ENCODE data around the gene RAP1GAP2.

RAP1GAP2 gene

GRCh38 chr17:2796164-2797125 is at the start of gene RAP1GAP2:
Gene RAP1GAP2, plus strand, starts transcription at chr17:2796438. Its CDS starts 90 bp downstream, at chr17:2796528.
- no peak within 1 kb of the TSS for H3K27ac ChIP-seq (ENCODE audit: low read depth, low read length, poor library complexity, severe bottlenecking)

GRCh38 chr17:2749058-2749783 is 47.0 kb upstream of the RAP1GAP2 start, which contains the start of gene CCDC92B:
Gene CCDC92B, minus strand, starts transcription at chr17:2749652. Its CDS starts 14,507 bp downstream, at chr17:2735145.
- TF ChIP-seq EZH2 (IDR thresholded peaks at IDR 0.05; ENCODE audit: borderline replicate concordance, low read length) = no peak
- TF ChIP-seq, protein P1, sequence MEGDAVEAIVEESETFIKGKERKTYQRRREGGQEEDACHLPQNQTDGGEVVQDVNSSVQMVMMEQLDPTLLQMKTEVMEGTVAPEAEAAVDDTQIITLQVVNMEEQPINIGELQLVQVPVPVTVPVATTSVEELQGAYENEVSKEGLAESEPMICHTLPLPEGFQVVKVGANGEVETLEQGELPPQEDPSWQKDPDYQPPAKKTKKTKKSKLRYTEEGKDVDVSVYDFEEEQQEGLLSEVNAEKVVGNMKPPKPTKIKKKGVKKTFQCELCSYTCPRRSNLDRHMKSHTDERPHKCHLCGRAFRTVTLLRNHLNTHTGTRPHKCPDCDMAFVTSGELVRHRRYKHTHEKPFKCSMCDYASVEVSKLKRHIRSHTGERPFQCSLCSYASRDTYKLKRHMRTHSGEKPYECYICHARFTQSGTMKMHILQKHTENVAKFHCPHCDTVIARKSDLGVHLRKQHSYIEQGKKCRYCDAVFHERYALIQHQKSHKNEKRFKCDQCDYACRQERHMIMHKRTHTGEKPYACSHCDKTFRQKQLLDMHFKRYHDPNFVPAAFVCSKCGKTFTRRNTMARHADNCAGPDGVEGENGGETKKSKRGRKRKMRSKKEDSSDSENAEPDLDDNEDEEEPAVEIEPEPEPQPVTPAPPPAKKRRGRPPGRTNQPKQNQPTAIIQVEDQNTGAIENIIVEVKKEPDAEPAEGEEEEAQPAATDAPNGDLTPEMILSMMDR (IDR thresholded peaks at IDR 0.05; ENCODE audit: low read length) = no peak
- H3K4me2 ChIP-seq (ENCODE audit: low read length) = no peak within 1 kb of the TSS
- no peaks in the 10 kb centered on the region for H3K9me3 ChIP-seq (ENCODE audit: low read length)
- H2AFZ ChIP-seq (ENCODE audit: low read length) = no peak within 1 kb of the TSS
- no peaks in the 10 kb centered on the region for H3K4me1 ChIP-seq (ENCODE audit: insufficient read depth, low read length, severe bottlenecking)
- no peaks in the 10 kb centered on the region for H3F3A ChIP-seq (ENCODE audit: insufficient read depth, low read length)
- H3K79me2 ChIP-seq (ENCODE audit: insufficient read depth, low read length) = no peaks in the 10 kb centered on the region
- no peaks in the 10 kb centered on the region for H3K36me3 ChIP-seq (ENCODE audit: insufficient read depth, low read length)
- H3K27ac ChIP-seq (ENCODE audit: low read depth, low read length, poor library complexity, severe bottlenecking) = no peak within 1 kb of the TSS
- no peaks in the 10 kb centered on the region for H3K27me3 ChIP-seq (ENCODE audit: insufficient read depth, low read length)
- no peaks in the 10 kb centered on the region for H3K9me2 ChIP-seq (ENCODE audit: low read depth, low read length)
- no peaks in the 10 kb centered on the region for H4K20me1 ChIP-seq (ENCODE audit: insufficient read depth, low read length)
- peak within 1 kb of the TSS; percentile 25 for H3K4me3 ChIP-seq (ENCODE audit: low read depth, low read length, poor library complexity, severe bottlenecking)
- no peak within 1 kb of the TSS for H3K9ac ChIP-seq (ENCODE audit: low read length)

More at GRCh38 chr17:2796164-2797125, at the start of gene RAP1GAP2:
- H3K9ac ChIP-seq (ENCODE audit: low read length) = no peak within 1 kb of the TSS
- no peak within 1 kb of the TSS for H3K4me3 ChIP-seq (ENCODE audit: low read depth, low read length, poor library complexity, severe bottlenecking)
- no peak within 1 kb of the TSS for H2AFZ ChIP-seq (ENCODE audit: low read length)
- no peaks in the 10 kb centered on the region for H3K36me3 ChIP-seq (ENCODE audit: insufficient read depth, low read length)
- no peaks in the 10 kb centered on the region for H3K9me3 ChIP-seq (ENCODE audit: low read length)
- H3K9me2 ChIP-seq (ENCODE audit: low read depth, low read length) = no peaks in the 10 kb centered on the region
- peaks cover 7% of the 10 kb centered on the region; the same call in 1 of the 2 replicates for H3K27me3 ChIP-seq (ENCODE audit: insufficient read depth, low read length)
- no peak for TF ChIP-seq EZH2 (IDR thresholded peaks at IDR 0.05; ENCODE audit: borderline replicate concordance, low read length)
- TF ChIP-seq, protein P1 (IDR thresholded peaks at IDR 0.05; ENCODE audit: low read length) = no peak
- no peaks in the 10 kb centered on the region for H3K4me1 ChIP-seq (ENCODE audit: insufficient read depth, low read length, severe bottlenecking)
- no peaks in the 10 kb centered on the region for H3K79me2 ChIP-seq (ENCODE audit: insufficient read depth, low read length)
- H3K4me2 ChIP-seq (ENCODE audit: low read length) = no peak within 1 kb of the TSS
- H3F3A ChIP-seq (ENCODE audit: insufficient read depth, low read length) = no peaks in the 10 kb centered on the region
- no peaks in the 10 kb centered on the region for H4K20me1 ChIP-seq (ENCODE audit: insufficient read depth, low read length)

DNA sequence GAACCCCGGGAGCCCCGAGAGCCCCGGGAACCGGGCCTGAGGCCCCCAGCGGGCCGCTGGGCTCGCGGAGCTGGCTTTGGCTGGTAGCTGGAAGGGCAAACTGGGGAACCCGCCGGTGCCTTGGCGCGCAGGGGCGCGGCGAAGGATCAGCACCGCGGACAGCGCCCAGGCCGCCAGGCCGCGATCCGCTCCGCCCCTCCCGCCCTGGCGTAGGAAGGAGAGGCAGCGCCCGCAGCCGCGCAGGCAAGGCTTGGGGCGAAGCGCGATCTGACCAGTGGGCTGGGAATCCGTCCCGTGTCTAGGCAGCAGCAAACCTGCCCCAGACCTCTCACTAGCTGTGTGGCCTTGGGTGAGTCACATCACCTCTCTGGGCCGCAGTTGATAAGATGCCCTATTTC is 46.5 kb upstream of the RAP1GAP2 start:
- H3K79me2 ChIP-seq (ENCODE audit: insufficient read depth, low read length) = no peaks in the 10 kb centered on the region
- H4K20me1 ChIP-seq (ENCODE audit: insufficient read depth, low read length) = no peaks in the 10 kb centered on the region
- H3K27me3 ChIP-seq (ENCODE audit: insufficient read depth, low read length) = no peaks in the 10 kb centered on the region
- H3K27ac ChIP-seq (ENCODE audit: low read depth, low read length, poor library complexity, severe bottlenecking) = no peak overlapping the region
- no peak overlapping the region for H3K4me2 ChIP-seq (ENCODE audit: low read length)
- no peaks in the 10 kb centered on the region for H3K36me3 ChIP-seq (ENCODE audit: insufficient read depth, low read length)
- H3K4me1 ChIP-seq (ENCODE audit: insufficient read depth, low read length, severe bottlenecking) = no peaks in the 10 kb centered on the region
- TF ChIP-seq, protein P1 (IDR thresholded peaks at IDR 0.05; ENCODE audit: low read length) = no peak
- TF ChIP-seq EZH2 (IDR thresholded peaks at IDR 0.05; ENCODE audit: borderline replicate concordance, low read length) = no peak
- no peak overlapping the region for H2AFZ ChIP-seq (ENCODE audit: low read length)
- H3K9me2 ChIP-seq (ENCODE audit: low read depth, low read length) = no peaks in the 10 kb centered on the region
- no peaks in the 10 kb centered on the region for H3F3A ChIP-seq (ENCODE audit: insufficient read depth, low read length)
- H3K4me3 ChIP-seq (ENCODE audit: low read depth, low read length, poor library complexity, severe bottlenecking) = no peak overlapping the region
- H3K9me3 ChIP-seq (ENCODE audit: low read length) = no peaks in the 10 kb centered on the region
- H3K9ac ChIP-seq (ENCODE audit: low read length) = no peak overlapping the region

All from OCI-LY1 (cell line).